Measurements from ENCODE around the gene NTSR1. TPM values are rescaled to one million over a fixed set of nuclear protein-coding genes. Genes with fewer than 3 reads are reported as not detected.

NTSR1 gene
- polyA plus RNA-seq, 1 donor from 2014 or later: 0.05 TPM

- Histone ChIP-seq H3K9me3 (ENCODE audit: low read length) (no peaks in the 10 kb centered on the region), H3K4me3 (ENCODE audit: low read length) (no peak overlapping the region), H3K27ac (ENCODE audit: low read length) (no peak overlapping the region), H4K20me1 (ENCODE audit: insufficient read depth) (no peaks in the 10 kb centered on the region), H3K79me2 (replicated peaks; ENCODE audit: insufficient read depth, low read length) (no peaks in the 10 kb centered on the region), H3K36me3 (ENCODE audit: insufficient read depth, low read length) (no peaks in the 10 kb centered on the region), H3K9me2 (ENCODE audit: insufficient read depth, low read length) (no peaks in the 10 kb centered on the region), H3K27me3 (ENCODE audit: insufficient read depth, low read depth, low read length) (no peaks in the 10 kb centered on the region), H3K9ac (ENCODE audit: low read length) (no peak overlapping the region), H3K4me2 (ENCODE audit: low read length) (no peak overlapping the region), H3F3A (ENCODE audit: insufficient read depth, low read length, poor library complexity, severe bottlenecking) (no peaks in the 10 kb centered on the region), H2AFZ (ENCODE audit: low read depth, low read length) (no peak overlapping the region)
- TF ChIP-seq TAF1 (IDR thresholded peaks at IDR 0.05; ENCODE audit: low read depth) (no peak), POLR2AphosphoS5 (IDR thresholded peaks at IDR 0.05) (no peak), EP300 (conservative IDR thresholded peaks at IDR 0.05; ENCODE audit: poor library complexity, severe bottlenecking) (no peak), CTCF (IDR thresholded peaks at IDR 0.05; ENCODE audit: poor library complexity, severe bottlenecking) (no peak), RAD21 (conservative IDR thresholded peaks at IDR 0.05) (no peak), EZH2 (IDR thresholded peaks at IDR 0.05; ENCODE audit: borderline replicate concordance, insufficient read depth, low read length, poor library complexity, severe bottlenecking) (no peak), REST (IDR thresholded peaks at IDR 0.05; ENCODE audit: borderline replicate concordance) (no peak), SMC3 (conservative IDR thresholded peaks at IDR 0.05; ENCODE audit: poor library complexity) (no peak), MXI1 (conservative IDR thresholded peaks at IDR 0.05; ENCODE audit: poor library complexity, severe bottlenecking) (no peak)
Measured at GRCh38 chr20:62726276-62726675, 17.6 kb downstream of the NTSR1 start.

- Histone ChIP-seq H3K9ac (ENCODE audit: low read length) (no peak overlapping the region), H3K36me3 (ENCODE audit: insufficient read depth, low read length) (no peaks in the 10 kb centered on the region), H3K27ac (ENCODE audit: low read length) (no peak overlapping the region), H3K4me3 (ENCODE audit: low read length) (no peak overlapping the region), H4K20me1 (ENCODE audit: insufficient read depth) (no peaks in the 10 kb centered on the region), H3K9me3 (ENCODE audit: low read length) (no peaks in the 10 kb centered on the region), H2AFZ (ENCODE audit: low read depth, low read length) (no peak overlapping the region), H3K79me2 (replicated peaks; ENCODE audit: insufficient read depth, low read length) (no peaks in the 10 kb centered on the region), H3K9me2 (ENCODE audit: insufficient read depth, low read length) (no peaks in the 10 kb centered on the region), H3F3A (ENCODE audit: insufficient read depth, low read length, poor library complexity, severe bottlenecking) (no peaks in the 10 kb centered on the region), H3K4me2 (ENCODE audit: low read length) (no peak overlapping the region), H3K27me3 (ENCODE audit: insufficient read depth, low read depth, low read length) (no peaks in the 10 kb centered on the region)
- TF ChIP-seq REST (IDR thresholded peaks at IDR 0.05; ENCODE audit: borderline replicate concordance) (no peak), TAF1 (IDR thresholded peaks at IDR 0.05; ENCODE audit: low read depth) (no peak), MXI1 (conservative IDR thresholded peaks at IDR 0.05; ENCODE audit: poor library complexity, severe bottlenecking) (no peak), EP300 (conservative IDR thresholded peaks at IDR 0.05; ENCODE audit: poor library complexity, severe bottlenecking) (no peak), RAD21 (conservative IDR thresholded peaks at IDR 0.05) (no peak), POLR2AphosphoS5 (IDR thresholded peaks at IDR 0.05) (no peak), CTCF (IDR thresholded peaks at IDR 0.05; ENCODE audit: poor library complexity, severe bottlenecking) (no peak), EZH2 (IDR thresholded peaks at IDR 0.05; ENCODE audit: borderline replicate concordance, insufficient read depth, low read length, poor library complexity, severe bottlenecking) (no peak), SMC3 (conservative IDR thresholded peaks at IDR 0.05; ENCODE audit: poor library complexity) (no peak)
Measured at GRCh38 chr20:62726716-62727583, 18.3 kb downstream of the NTSR1 start.

Data from neural cell (in vitro differentiated cells).